SK-N-SH treated with all-trans-retinoic acid at 6 μM for 48 hours (cell line): ENCODE measurements around the gene PLCD3.

ENCODE experiments used
- ATAC-seq: fragments of 200-7000 bp; cut with Tn5 transposase; 3 replicates; pipeline ENCODE4 v1.9.1; 2020; ENCODE audit warnings: mild to moderate bottlenecking, moderate library complexity
- ARNTL ChIP-seq: fragments of 450-650 bp; formaldehyde crosslinking; IDR thresholded peaks from 2 replicates; pipeline ENCODE4 v1.5.0; 2020; ENCODE audit warnings: low read depth, mild to moderate bottlenecking, moderate library complexity, borderline replicate concordance
- BACH2 ChIP-seq: fragments of 250-450 bp; sonication (Bioruptor Pico); IDR thresholded peaks from 2 replicates; pipeline ENCODE4 v1.9.0; 2021; ENCODE audit warnings: mild to moderate bottlenecking, borderline replicate concordance
- CREB5 ChIP-seq: fragments of 250-450 bp; sonication (Bioruptor Pico); IDR thresholded peaks from 2 replicates; pipeline ENCODE4 v1.5.1; 2020; ENCODE audit warnings: low read depth, mild to moderate bottlenecking, moderate library complexity
- CSDC2 ChIP-seq: fragments of 250-450 bp; sonication (Bioruptor Pico); IDR thresholded peaks from 2 replicates; pipeline ENCODE4 v1.5.0; 2020; ENCODE audit warnings: mild to moderate bottlenecking, moderate library complexity
- CSRNP3 ChIP-seq: fragments of 250-450 bp; sonication (Bioruptor Pico); IDR thresholded peaks from 2 replicates; pipeline ENCODE4 v1.5.1; 2021; ENCODE audit warnings: mild to moderate bottlenecking, moderate library complexity
- ESRRG ChIP-seq: fragments of 250-450 bp; sonication (Bioruptor Pico); IDR thresholded peaks from 2 replicates; pipeline ENCODE4 v1.6.1; 2021; ENCODE audit warnings: mild to moderate bottlenecking
- GLIS3 ChIP-seq: fragments of 250-450 bp; sonication (Bioruptor Pico); IDR thresholded peaks from 2 replicates; pipeline ENCODE4 v1.5.0; 2020; ENCODE audit warnings: mild to moderate bottlenecking, moderate library complexity
- OSR1 ChIP-seq: fragments of 250-450 bp; sonication (Bioruptor Pico); IDR thresholded peaks from 2 replicates; pipeline ENCODE4 v1.8.0; 2022; ENCODE audit warnings: moderate library complexity, mild to moderate bottlenecking, inconsistent platforms
- PATZ1 ChIP-seq: fragments of 250-450 bp; sonication (Bioruptor Pico); IDR thresholded peaks from 2 replicates; pipeline ENCODE4 v1.8.0; 2020; ENCODE audit warnings: mild to moderate bottlenecking, moderate library complexity, borderline replicate concordance
- POU6F1 ChIP-seq: fragments of 250-450 bp; sonication (Bioruptor Pico); IDR thresholded peaks from 2 replicates; pipeline ENCODE4 v1.8.0; 2021; ENCODE audit warnings: low read depth, mild to moderate bottlenecking, moderate library complexity, borderline replicate concordance
- PPARA ChIP-seq: fragments of 250-450 bp; sonication (Bioruptor Pico); IDR thresholded peaks from 2 replicates; pipeline ENCODE4 v1.5.0; 2020; ENCODE audit warnings: mild to moderate bottlenecking, borderline replicate concordance
- RARB ChIP-seq: fragments of 250-450 bp; sonication (Bioruptor Pico); IDR thresholded peaks from 2 replicates; pipeline ENCODE4 v1.8.0; 2021; ENCODE audit warnings: mild to moderate bottlenecking, moderate library complexity
- SNAI2 ChIP-seq: fragments of 250-450 bp; sonication (Bioruptor Pico); IDR thresholded peaks from 2 replicates; pipeline ENCODE4 v1.5.0; 2020; ENCODE audit warnings: mild to moderate bottlenecking, moderate library complexity
- TCF4 ChIP-seq: fragments of 250-450 bp; sonication (Bioruptor Pico); IDR thresholded peaks from 2 replicates; pipeline ENCODE4 v1.8.0; 2021; ENCODE audit warnings: mild to moderate bottlenecking, moderate library complexity, borderline replicate concordance
- TOX ChIP-seq: fragments of 250-450 bp; sonication (Bioruptor Pico); IDR thresholded peaks from 2 replicates; pipeline ENCODE4 v1.8.0; 2021; ENCODE audit warnings: mild to moderate bottlenecking, moderate library complexity, borderline replicate concordance
- TSHZ2 ChIP-seq: fragments of 250-450 bp; sonication (Bioruptor Pico); IDR thresholded peaks from 2 replicates; pipeline ENCODE4 v1.5.0; 2020; ENCODE audit warnings: mild to moderate bottlenecking, moderate library complexity
- ZC3H10 ChIP-seq: fragments of 250-450 bp; sonication (Bioruptor Pico); IDR thresholded peaks from 2 replicates; pipeline ENCODE4 v1.5.1; 2021; ENCODE audit warnings: mild to moderate bottlenecking, moderate library complexity
- ZFP3 ChIP-seq: fragments of 250-450 bp; sonication (Bioruptor Pico); IDR thresholded peaks from 2 replicates; pipeline ENCODE4 v1.5.0; 2020; ENCODE audit warnings: mild to moderate bottlenecking, moderate library complexity
- ZFP30 ChIP-seq: fragments of 450-650 bp; formaldehyde crosslinking; IDR thresholded peaks from 2 replicates; pipeline ENCODE4 v1.5.0; 2022; ENCODE audit warnings: mild to moderate bottlenecking, moderate library complexity
- ZNF565 ChIP-seq: fragments of 450-650 bp; formaldehyde crosslinking; conservative IDR thresholded peaks from 2 replicates; pipeline ENCODE4 v1.5.0; 2020; ENCODE audit warnings: low read depth, mild to moderate bottlenecking, moderate library complexity
- ZNF70 ChIP-seq: fragments of 450-650 bp; formaldehyde crosslinking; IDR thresholded peaks from 2 replicates; pipeline ENCODE4 v1.5.0; 2020; ENCODE audit warnings: mild to moderate bottlenecking, moderate library complexity
- ZNF8 ChIP-seq: fragments of 450-650 bp; formaldehyde crosslinking; IDR thresholded peaks from 2 replicates; pipeline ENCODE4 v1.5.0; 2020; ENCODE audit warnings: mild to moderate bottlenecking, moderate library complexity

Gene PLCD3

GRCh38 chr17:45171338-45172231 is 39.3 kb upstream of the PLCD3 start:
- peak; percentile 15 for ATAC-seq
- TF ChIP-seq ZFP30 (no peak), ZNF565 (CRISPR knock-in tag) (no peak), TOX (CRISPR knock-in tag) (no peak), GLIS3 (CRISPR knock-in tag) (no peak)

GRCh38 chr17:45170931-45171337 is 38.6 kb upstream of the PLCD3 start:
- TF ChIP-seq ZNF8 (CRISPR knock-in tag) = no peak
- TF ChIP-seq TCF4 (CRISPR knock-in tag) = no peak
- TF ChIP-seq BACH2 = no peak
- no peak for TF ChIP-seq ZNF565 (CRISPR knock-in tag)
- TF ChIP-seq ESRRG (CRISPR knock-in tag) = no peak
- TF ChIP-seq GLIS3 (CRISPR knock-in tag) = no peak
- no peak for TF ChIP-seq ZC3H10 (CRISPR knock-in tag)
- no peak for TF ChIP-seq TSHZ2 (CRISPR knock-in tag)
- no peak for TF ChIP-seq OSR1 (CRISPR knock-in tag)
- no peak for TF ChIP-seq CREB5 (CRISPR knock-in tag)
- TF ChIP-seq PPARA (CRISPR knock-in tag) = no peak
- TF ChIP-seq CSRNP3 (CRISPR knock-in tag) = no peak
- TF ChIP-seq ZNF70 (CRISPR knock-in tag) = no peak
- ATAC-seq = peak; percentile 72

- TF ChIP-seq SNAI2 (CRISPR knock-in tag) (no peak), ARNTL (CRISPR knock-in tag) (no peak), ZC3H10 (CRISPR knock-in tag) (no peak), RARB (no peak), TCF4 (CRISPR knock-in tag) (no peak), ZFP30 (no peak), OSR1 (CRISPR knock-in tag) (no peak), ZNF8 (CRISPR knock-in tag) (no peak)
- no peak for ATAC-seq
Measured at GRCh38 chr17:45170280-45170930, 38.1 kb upstream of the PLCD3 start.

GRCh38 chr17:45168991-45169752 is 36.9 kb upstream of the PLCD3 start:
- ATAC-seq = no peak
- TF ChIP-seq SNAI2 (CRISPR knock-in tag) = no peak
- no peak for TF ChIP-seq ZC3H10 (CRISPR knock-in tag)
- no peak for TF ChIP-seq PATZ1 (CRISPR knock-in tag)
- no peak for TF ChIP-seq TCF4 (CRISPR knock-in tag)
- TF ChIP-seq ESRRG (CRISPR knock-in tag) = no peak
- no peak for TF ChIP-seq TOX (CRISPR knock-in tag)
- no peak for TF ChIP-seq POU6F1 (CRISPR knock-in tag)
- TF ChIP-seq ZFP3 (CRISPR knock-in tag) = no peak
- TF ChIP-seq GLIS3 (CRISPR knock-in tag) = no peak
- no peak for TF ChIP-seq OSR1 (CRISPR knock-in tag)
- TF ChIP-seq ARNTL (CRISPR knock-in tag) = no peak
- no peak for TF ChIP-seq RARB
- no peak for TF ChIP-seq CSRNP3 (CRISPR knock-in tag)
- TF ChIP-seq CSDC2 (CRISPR knock-in tag) = no peak
- TF ChIP-seq ZNF70 (CRISPR knock-in tag) = no peak
